Right lung (tissue), 5 donors: ENCODE results near the gene LGI4. TPM values are rescaled to one million over a fixed set of nuclear protein-coding genes. Genes with fewer than 3 reads are reported as not detected.

Source experiments
- DNase-seq, 2 donors: peaks; one replicate each; pipeline ENCODE4 v3.0.0-alpha.2; 2013
- polyA plus RNA-seq, 5 donors: library from polyadenylated mRNA; unstranded; fragments of 120-200 nt; gene quantifications; one replicate each; pipeline versions ENCODE4 v1.2.1 to v1.2.3, GENCODE V29; 2013; ENCODE audit warnings: inconsistent platforms in 1 of 5, low replicate concordance in 1 of 5; ENCODE audit not compliant: insufficient read length in 5 of 5, insufficient read depth in 1 of 5

The LGI4 gene
- polyA plus RNA-seq, 5 donors: 2.3 to 3.0 (median 2.9) TPM

DNA sequence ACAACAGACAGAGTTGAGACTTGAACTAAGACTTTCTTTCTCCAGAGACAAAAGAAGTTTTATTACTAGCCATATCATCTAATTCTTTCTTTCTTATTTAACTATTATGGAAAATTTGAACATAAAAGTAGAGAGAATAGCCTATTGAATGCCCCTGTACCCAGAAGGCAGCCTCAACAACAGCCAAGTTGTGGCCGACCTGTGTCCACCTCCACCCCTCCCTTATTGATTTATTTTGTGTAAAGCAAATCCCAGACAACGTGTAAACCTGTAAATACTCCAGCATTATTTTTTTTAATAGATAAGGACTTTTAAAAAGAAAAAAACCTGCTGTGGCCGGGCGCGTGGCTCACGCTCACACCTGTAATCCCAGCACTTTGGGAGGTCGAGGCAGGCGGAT is 45.3 kb downstream of the LGI4 start:
- DNase-seq: no peak

DNA sequence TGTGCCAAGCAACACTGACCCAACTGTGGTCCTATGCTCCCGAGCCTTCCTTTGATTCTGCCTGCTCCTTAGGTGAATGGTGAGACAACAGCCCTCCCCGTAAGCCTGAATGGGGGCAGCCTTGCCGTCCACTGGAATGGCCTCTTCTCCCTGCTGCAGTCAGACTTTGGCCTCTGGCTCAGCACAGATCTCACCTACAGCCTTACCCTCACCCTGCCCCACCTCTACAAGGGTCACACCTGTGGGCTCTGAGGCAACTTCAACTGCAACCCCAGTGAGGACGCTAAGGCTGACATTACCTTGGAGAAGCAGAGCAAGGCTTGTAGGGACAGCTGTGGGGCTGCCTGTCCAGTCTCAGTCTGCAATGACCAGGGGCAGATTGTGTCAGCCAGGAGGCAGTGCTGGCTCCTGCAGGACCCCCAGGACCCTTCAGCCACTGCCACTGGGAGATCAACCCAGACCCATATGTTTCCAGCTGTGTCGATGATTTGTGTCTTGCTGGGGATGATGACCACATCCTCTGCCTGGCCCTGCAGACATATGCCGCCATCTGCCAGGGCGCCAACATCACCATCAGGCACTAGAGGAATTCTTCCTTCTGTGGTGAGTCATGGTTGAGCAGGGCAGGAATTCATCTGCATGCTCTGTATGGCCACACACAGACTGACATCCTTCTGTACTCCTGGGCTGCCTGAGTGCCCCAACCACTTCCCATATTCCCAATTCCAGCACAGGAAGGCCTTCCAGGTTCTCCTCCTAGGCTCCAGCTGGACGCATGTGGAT is 46.5 kb downstream of the LGI4 start:
- no peak for DNase-seq

- DNase-seq: no peak
Measured at GRCh38 chr19:35087393-35087792, 47.5 kb downstream of the LGI4 start.

DNA sequence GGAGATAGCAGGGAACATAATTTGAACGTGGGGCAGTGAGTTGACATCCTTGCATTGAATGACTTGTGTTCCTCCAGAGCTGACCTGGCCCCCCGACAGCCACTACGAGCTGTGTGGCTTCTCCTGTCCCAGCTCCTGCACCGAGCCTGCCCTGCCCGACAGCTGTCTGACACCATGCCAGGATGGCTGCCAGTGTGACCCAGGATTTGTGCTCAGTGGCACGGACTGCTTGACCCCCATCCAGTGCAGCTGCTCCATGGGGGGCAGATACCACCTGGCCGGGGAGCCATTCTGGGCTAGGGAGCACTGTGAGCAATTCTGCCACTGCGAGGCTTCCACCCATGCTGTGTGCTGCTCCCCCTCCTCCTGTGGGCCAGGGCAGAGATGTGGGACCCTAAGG is 48.4 kb downstream of the LGI4 start:
- no peak for DNase-seq

GRCh38 chr19:35085947-35086346 is 48.9 kb downstream of the LGI4 start:
- no peak for DNase-seq

- DNase-seq: no peak
Measured at GRCh38 chr19:35084509-35084762, 50.4 kb downstream of the LGI4 start.

- no peak for DNase-seq
Measured at GRCh38 chr19:35083691-35084508, 51.0 kb downstream of the LGI4 start.

- no peak for DNase-seq
Measured at GRCh38 chr19:35081201-35081600, 53.7 kb downstream of the LGI4 start.

DNA sequence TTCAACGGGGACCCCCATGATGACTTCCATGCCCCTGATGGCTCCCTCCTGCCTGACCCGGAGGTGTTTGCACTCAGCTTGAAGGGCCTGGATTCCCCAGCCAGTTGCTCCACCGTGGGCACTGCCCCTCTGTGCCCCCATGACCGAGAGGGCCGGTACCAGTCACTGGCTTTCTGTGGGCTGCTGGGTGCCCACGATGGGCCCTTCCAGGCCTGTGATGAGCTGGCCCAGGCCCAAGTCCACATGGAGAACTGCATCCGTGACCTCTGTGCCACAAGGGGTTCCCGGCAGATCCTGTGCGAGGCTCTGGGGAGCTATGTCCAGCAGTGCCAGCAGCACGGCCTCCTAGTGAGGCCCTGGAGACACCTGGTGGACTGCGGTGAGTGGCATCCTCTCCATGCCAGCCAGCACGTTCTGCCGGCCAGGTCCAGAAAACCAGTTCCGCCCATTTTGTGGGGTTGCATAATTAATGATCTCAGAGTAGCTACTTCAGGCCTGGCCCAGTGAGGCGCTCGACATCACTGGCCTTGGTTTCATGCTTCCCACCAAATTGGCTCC is 54.2 kb downstream of the LGI4 start:
- DNase-seq: no peak

DNA sequence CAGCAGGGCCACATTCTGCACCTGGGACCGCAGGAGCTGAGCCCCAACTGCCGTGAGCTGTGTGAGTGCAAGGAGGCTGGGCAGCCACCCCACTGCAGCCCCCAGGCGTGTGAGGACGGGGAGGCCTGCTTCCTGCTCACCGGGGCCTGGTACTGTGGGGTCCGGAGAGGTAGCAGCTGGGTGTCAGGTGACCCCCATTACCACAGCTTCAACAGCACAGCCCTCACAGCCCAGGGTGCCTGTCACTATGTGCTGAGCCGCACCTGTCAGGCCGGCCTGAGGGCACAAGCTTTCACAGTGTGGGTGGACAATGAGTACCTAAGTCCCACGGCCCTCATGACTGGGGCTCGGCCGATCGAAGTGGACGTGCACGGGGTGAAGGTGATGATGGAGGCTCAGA is 55.0 kb downstream of the LGI4 start:
- no peak for DNase-seq

DNA sequence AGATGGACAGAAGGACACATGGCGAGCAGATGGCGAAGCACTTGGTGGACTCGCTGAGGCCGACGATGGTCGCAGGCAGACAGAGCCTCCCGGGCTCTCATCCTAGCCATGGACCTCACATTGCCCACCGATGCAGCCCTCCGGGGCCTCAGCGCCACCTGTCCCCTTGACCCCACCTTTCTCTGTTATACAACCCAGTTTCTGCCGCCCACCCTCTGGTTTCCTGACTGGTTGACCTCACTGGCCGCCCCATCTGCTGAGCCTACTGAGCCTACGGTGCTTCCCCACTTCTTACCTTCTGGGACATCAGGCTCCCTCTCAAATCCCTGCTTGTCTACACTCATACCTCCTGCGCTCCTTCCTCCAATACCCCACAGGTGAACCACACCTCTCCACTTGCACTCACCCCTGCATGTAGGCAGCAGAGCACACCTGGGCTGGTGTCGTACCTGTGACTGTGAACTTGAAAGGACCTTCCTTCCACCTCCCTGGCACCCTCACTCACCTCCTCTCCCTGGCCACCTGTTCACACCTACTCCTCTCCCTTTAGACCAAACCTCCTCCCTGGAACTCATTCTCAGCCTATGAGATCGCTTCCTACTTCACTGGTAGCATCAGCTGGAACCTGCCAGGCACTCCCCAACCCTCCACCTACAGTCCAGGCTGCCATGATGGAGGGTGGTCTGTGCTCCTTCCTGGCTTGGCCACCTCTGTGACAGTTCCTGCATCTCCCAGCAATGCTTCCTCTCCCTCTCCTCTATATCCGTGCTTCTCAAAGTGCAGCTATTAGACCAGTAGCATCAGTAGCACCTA is 57.2 kb downstream of the LGI4 start:
- no peak for DNase-seq

- DNase-seq: no peak
Measured at GRCh38 chr19:35076657-35077056, 58.2 kb downstream of the LGI4 start.

GRCh38 chr19:35076026-35076370 is 58.9 kb downstream of the LGI4 start:
- DNase-seq: no peak

- DNase-seq: no peak
Measured at GRCh38 chr19:35075202-35076025, 59.4 kb downstream of the LGI4 start.

Other genes starting within 250 kb of the LGI4 start
- gene ZNF30, start 208.2 kb downstream of the LGI4 start, polyA plus RNA-seq: 10 to 100 TPM in 2 of 5 donors, 1 to 10 TPM in 3; 7.4 to 11.2 (median 9.2) TPM
- 10 to 100 TPM in 1 of 5 donors, 1 to 10 TPM in 4; 6.5 to 10.6 (median 8.9) TPM for gene ZNF792, start 170.8 kb downstream of the LGI4 start, polyA plus RNA-seq
- 100 to 1,000 TPM in 3 of 5 donors, 10 to 100 TPM in 2; 87.3 to 123 (median 118) TPM for gene GRAMD1A, start 134.7 kb downstream of the LGI4 start, polyA plus RNA-seq
- gene SCN1B, start 104.6 kb downstream of the LGI4 start, polyA plus RNA-seq: 1 to 10 TPM in 4 of 5 donors, under 1 TPM in 1; 0.69 to 1.5 (median 1.2) TPM
- gene HPN, start 93.3 kb downstream of the LGI4 start, polyA plus RNA-seq: 10 to 100 TPM; 21.3 to 48.5 (median 32.1) TPM
- gene FXYD3, start 19.2 kb downstream of the LGI4 start, polyA plus RNA-seq: 10 to 100 TPM; 19.9 to 48.0 (median 20.8) TPM
- 10 to 100 TPM; 39.2 to 70.2 (median 57.5) TPM for gene FXYD1, start 3.8 kb upstream of the LGI4 start, polyA plus RNA-seq
- gene FXYD7, start 8.2 kb upstream of the LGI4 start, polyA plus RNA-seq: 1 to 10 TPM in 3 of 5 donors, under 1 TPM in 2; 0.36 to 1.4 (median 1.2) TPM
- 10 to 100 TPM; 22.2 to 35.0 (median 30.1) TPM for gene FXYD5, start 19.7 kb upstream of the LGI4 start, polyA plus RNA-seq
- under 1 TPM in 2 of 5 donors, not detected in 3; 0.09 to 0.18 TPM for gene FAM187B, start 93.7 kb upstream of the LGI4 start, polyA plus RNA-seq
- 10 to 100 TPM; 43.5 to 76.2 (median 54.3) TPM for gene LSR, start 113.9 kb upstream of the LGI4 start, polyA plus RNA-seq
- gene USF2, start 133.9 kb upstream of the LGI4 start, polyA plus RNA-seq: 100 to 1,000 TPM; 120 to 179 (median 153) TPM
- gene HAMP, start 147.5 kb upstream of the LGI4 start, polyA plus RNA-seq: under 1 TPM; 0.21 to 0.77 (median 0.26) TPM
- 10 to 100 TPM in 2 of 5 donors, 1 to 10 TPM in 3; 1.4 to 15.2 (median 2.8) TPM for gene MAG, start 157.1 kb upstream of the LGI4 start, polyA plus RNA-seq
- gene CD22, start 194.1 kb upstream of the LGI4 start, polyA plus RNA-seq: 10 to 100 TPM in 2 of 5 donors, 1 to 10 TPM in 3; 5.3 to 61.8 (median 8.3) TPM
- under 1 TPM in 3 of 5 donors, not detected in 2; 0.10 to 0.49 (median 0.44) TPM for gene FFAR1, start 212.8 kb upstream of the LGI4 start, polyA plus RNA-seq
- gene FFAR3, start 223.4 kb upstream of the LGI4 start, polyA plus RNA-seq: under 1 TPM in 3 of 5 donors, not detected in 2; 0.29 to 0.39 (median 0.29) TPM
- gene GPR42, start 236.0 kb upstream of the LGI4 start, polyA plus RNA-seq: under 1 TPM in 2 of 5 donors, not detected in 3; 0.10 to 0.25 TPM